Neural cell (in vitro differentiated cells): ENCODE results near the gene RIGI. TPM values are rescaled to one million over a fixed set of nuclear protein-coding genes. Genes with fewer than 3 reads are reported as not detected.

Experiments used
- H2AFZ ChIP-seq: fragments of 200-600, 300-800 bp; sonication (generic), shearing (Covaris generic); 2 replicates; pipeline ENCODE4 v1.6.0; 2014; ENCODE audit warnings: low read depth, mild to moderate bottlenecking, antibody characterized with exemption, low read length, moderate library complexity
- H3F3A ChIP-seq: fragments of 200-600 bp; shearing (Covaris generic); 2 replicates; pipeline ENCODE4 v1.6.1; 2016; ENCODE audit warnings: mild to moderate bottlenecking, moderate library complexity, mixed read lengths, antibody characterized with exemption, low read length; ENCODE audit not compliant: insufficient read depth, poor library complexity, severe bottlenecking
- H3K27ac ChIP-seq: fragments of 200-600, 300-800 bp; sonication (generic), shearing (Covaris generic); 2 replicates; pipeline ENCODE4 v1.5.1; 2014; ENCODE audit warnings: mild to moderate bottlenecking, low read length, moderate library complexity
- H3K27me3 ChIP-seq: fragments of 300-800, 200-600 bp; sonication (generic), shearing (Covaris generic); 2 replicates; pipeline ENCODE4 v1.6.0; 2014; ENCODE audit warnings: mild to moderate bottlenecking, low read depth, low read length, moderate library complexity; ENCODE audit not compliant: insufficient read depth
- H3K36me3 ChIP-seq: fragments of 300-800, 200-600 bp; sonication (generic), shearing (Covaris generic); 2 replicates; pipeline ENCODE4 v1.5.1; 2014; ENCODE audit warnings: mild to moderate bottlenecking, antibody characterized with exemption, low read length, moderate library complexity; ENCODE audit not compliant: insufficient read depth
- H3K4me2 ChIP-seq: fragments of 300-800, 200-600 bp; sonication (generic), shearing (Covaris generic); 2 replicates; pipeline ENCODE4 v1.6.0; 2014; ENCODE audit warnings: mild to moderate bottlenecking, low read length
- H3K4me3 ChIP-seq: fragments of 300-800, 200-600 bp; sonication (generic), shearing (Covaris generic); 2 replicates; pipeline ENCODE4 v1.5.1; 2014; ENCODE audit warnings: mild to moderate bottlenecking, low read length, moderate library complexity
- H3K79me2 ChIP-seq: fragments of 200-600 bp; shearing (Covaris generic); replicated peaks from 2 replicates; pipeline ENCODE4 v1.6.0; 2014; ENCODE audit warnings: mild to moderate bottlenecking, low read length, moderate library complexity; ENCODE audit not compliant: insufficient read depth
- H3K9ac ChIP-seq: fragments of 300-800, 200-600 bp; sonication (generic), shearing (Covaris generic); 2 replicates; pipeline ENCODE4 v1.6.1; 2016; ENCODE audit warnings: mild to moderate bottlenecking, low read length, mixed read lengths
- H3K9me2 ChIP-seq: fragments of 200-600 bp; shearing (Covaris generic); 2 replicates; pipeline ENCODE4 v1.6.1; 2016; ENCODE audit warnings: mild to moderate bottlenecking, low read length, mixed read lengths; ENCODE audit not compliant: insufficient read depth
- H3K9me3 ChIP-seq: fragments of 200-600, 300-800 bp; sonication (generic), shearing (Covaris generic); 2 replicates; pipeline ENCODE4 v1.6.1; 2016; ENCODE audit warnings: mild to moderate bottlenecking, mixed run types, low read length, moderate library complexity, mixed read lengths
- H4K20me1 ChIP-seq: fragments of 200-600 bp; shearing (Covaris generic); 2 replicates; pipeline ENCODE4 v1.6.1; 2016; ENCODE audit warnings: mild to moderate bottlenecking, mixed run types; ENCODE audit not compliant: insufficient read depth
- CTCF ChIP-seq: fragments of 450-650 bp; IDR thresholded peaks from 2 replicates; pipeline ENCODE4 v1.5.1; 2014; ENCODE audit warnings: antibody characterized with exemption, mild to moderate bottlenecking, moderate library complexity; ENCODE audit not compliant: poor library complexity, severe bottlenecking
- EP300 ChIP-seq: fragments of 450-650 bp; conservative IDR thresholded peaks from 2 replicates; pipeline ENCODE4 v1.6.1; 2014; ENCODE audit warnings: antibody characterized with exemption, mild to moderate bottlenecking, moderate library complexity; ENCODE audit not compliant: poor library complexity, severe bottlenecking
- EZH2 ChIP-seq: fragments of 200-600, 300-800 bp; shearing (Covaris generic), sonication (generic); IDR thresholded peaks from 2 replicates; pipeline ENCODE4 v1.6.1; 2014; ENCODE audit warnings: antibody characterized with exemption, low read length, borderline replicate concordance, mild to moderate bottlenecking; ENCODE audit not compliant: insufficient read depth, poor library complexity, severe bottlenecking
- MXI1 ChIP-seq: fragments of 450-650 bp; conservative IDR thresholded peaks from 2 replicates; pipeline ENCODE4 v1.6.1; 2014; ENCODE audit warnings: antibody characterized with exemption, mild to moderate bottlenecking; ENCODE audit not compliant: poor library complexity, severe bottlenecking
- POLR2AphosphoS5 ChIP-seq: IDR thresholded peaks from 2 replicates; pipeline ENCODE4 v1.6.1; 2012
- RAD21 ChIP-seq: fragments of 450-650 bp; conservative IDR thresholded peaks from 2 replicates; pipeline ENCODE4 v1.6.1; 2014; ENCODE audit warnings: antibody characterized with exemption, mild to moderate bottlenecking, moderate library complexity
- REST ChIP-seq: IDR thresholded peaks from 2 replicates; pipeline ENCODE4 v1.6.1; 2012; ENCODE audit warnings: borderline replicate concordance
- SMC3 ChIP-seq: fragments of 450-650 bp; conservative IDR thresholded peaks from 2 replicates; pipeline ENCODE4 v1.6.1; 2014; ENCODE audit warnings: antibody characterized with exemption, mild to moderate bottlenecking, moderate library complexity; ENCODE audit not compliant: poor library complexity
- TAF1 ChIP-seq: IDR thresholded peaks from 2 replicates; pipeline ENCODE4 v1.6.1; 2012; ENCODE audit warnings: low read depth
- polyA plus RNA-seq: library from polyadenylated mRNA; depleted of rRNA; stranded (reverse); fragments of >200 nt; gene quantifications from 2 replicates; pipeline ENCODE4 v1.2.3, GENCODE V29; 2014

The RIGI gene
- polyA plus RNA-seq, 1 donor from 2014 or later = 2.5 TPM

- H3K4me2 ChIP-seq = no peak overlapping the region
- H3K4me3 ChIP-seq = no peak overlapping the region
- H3K27me3 ChIP-seq = no peaks in the 10 kb centered on the region
- H3K9me3 ChIP-seq = no peaks in the 10 kb centered on the region
- H4K20me1 ChIP-seq = no peaks in the 10 kb centered on the region
- no peaks in the 10 kb centered on the region for H3K79me2 ChIP-seq
- no peaks in the 10 kb centered on the region for H3K9me2 ChIP-seq
- no peaks in the 10 kb centered on the region for H3K36me3 ChIP-seq
- no peak overlapping the region for H3K9ac ChIP-seq
- TF ChIP-seq CTCF (no peak), POLR2AphosphoS5 (no peak), MXI1 (no peak), REST (no peak)
- H3F3A ChIP-seq = no peaks in the 10 kb centered on the region
- no peak overlapping the region for H3K27ac ChIP-seq
- H2AFZ ChIP-seq = no peak overlapping the region
Observed at GRCh38 chr9:32503008-32503407, 23.0 kb downstream of the RIGI start.

GRCh38 chr9:32502464-32502863 is 23.5 kb downstream of the RIGI start:
- H3K9me2 ChIP-seq = no peaks in the 10 kb centered on the region
- H3F3A ChIP-seq = no peaks in the 10 kb centered on the region
- no peak overlapping the region for H3K27ac ChIP-seq
- H3K36me3 ChIP-seq = no peaks in the 10 kb centered on the region
- TF ChIP-seq SMC3 (no peak), EZH2 (no peak), EP300 (no peak), TAF1 (no peak)
- H2AFZ ChIP-seq = no peak overlapping the region
- no peak overlapping the region for H3K4me2 ChIP-seq
- H3K79me2 ChIP-seq = no peaks in the 10 kb centered on the region
- H3K9ac ChIP-seq = no peak overlapping the region
- H3K9me3 ChIP-seq = no peaks in the 10 kb centered on the region
- no peak overlapping the region for H3K4me3 ChIP-seq
- no peaks in the 10 kb centered on the region for H4K20me1 ChIP-seq
- H3K27me3 ChIP-seq = no peaks in the 10 kb centered on the region

- Histone ChIP-seq H3K79me2 (no peaks in the 10 kb centered on the region), H3K9me3 (no peaks in the 10 kb centered on the region), H3K36me3 (no peaks in the 10 kb centered on the region), H3K27ac (no peak overlapping the region), H2AFZ (no peak overlapping the region), H3K4me3 (no peak overlapping the region), H3K9me2 (no peaks in the 10 kb centered on the region), H3K27me3 (no peaks in the 10 kb centered on the region), H3F3A (no peaks in the 10 kb centered on the region), H3K9ac (no peak overlapping the region), H3K4me2 (no peak overlapping the region), H4K20me1 (no peaks in the 10 kb centered on the region)
- no peak for TF ChIP-seq SMC3
- TF ChIP-seq CTCF = no peak
- no peak for TF ChIP-seq EZH2
- no peak for TF ChIP-seq MXI1
- no peak for TF ChIP-seq POLR2AphosphoS5
- TF ChIP-seq REST = no peak
- TF ChIP-seq EP300 = no peak
- TF ChIP-seq TAF1 = no peak
- no peak for TF ChIP-seq RAD21
Observed at GRCh38 chr9:32501868-32502267, 24.1 kb downstream of the RIGI start.
